ENCODE measurements around the gene SLC38A11.
A peak's percentile ranks its signal among the peaks of the same experiment; 100 is the strongest.
"Not testable (repeated sequence)": the region's sequence is repeated elsewhere in the genome, so short reads cannot be mapped to it uniquely, and the experiment has no call there.

Gene SLC38A11, protein sequence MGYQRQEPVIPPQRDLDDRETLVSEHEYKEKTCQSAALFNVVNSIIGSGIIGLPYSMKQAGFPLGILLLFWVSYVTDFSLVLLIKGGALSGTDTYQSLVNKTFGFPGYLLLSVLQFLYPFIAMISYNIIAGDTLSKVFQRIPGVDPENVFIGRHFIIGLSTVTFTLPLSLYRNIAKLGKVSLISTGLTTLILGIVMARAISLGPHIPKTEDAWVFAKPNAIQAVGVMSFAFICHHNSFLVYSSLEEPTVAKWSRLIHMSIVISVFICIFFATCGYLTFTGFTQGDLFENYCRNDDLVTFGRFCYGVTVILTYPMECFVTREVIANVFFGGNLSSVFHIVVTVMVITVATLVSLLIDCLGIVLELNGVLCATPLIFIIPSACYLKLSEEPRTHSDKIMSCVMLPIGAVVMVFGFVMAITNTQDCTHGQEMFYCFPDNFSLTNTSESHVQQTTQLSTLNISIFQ
- total RNA-seq = 0 reads per million in 2 experiments

DNA sequence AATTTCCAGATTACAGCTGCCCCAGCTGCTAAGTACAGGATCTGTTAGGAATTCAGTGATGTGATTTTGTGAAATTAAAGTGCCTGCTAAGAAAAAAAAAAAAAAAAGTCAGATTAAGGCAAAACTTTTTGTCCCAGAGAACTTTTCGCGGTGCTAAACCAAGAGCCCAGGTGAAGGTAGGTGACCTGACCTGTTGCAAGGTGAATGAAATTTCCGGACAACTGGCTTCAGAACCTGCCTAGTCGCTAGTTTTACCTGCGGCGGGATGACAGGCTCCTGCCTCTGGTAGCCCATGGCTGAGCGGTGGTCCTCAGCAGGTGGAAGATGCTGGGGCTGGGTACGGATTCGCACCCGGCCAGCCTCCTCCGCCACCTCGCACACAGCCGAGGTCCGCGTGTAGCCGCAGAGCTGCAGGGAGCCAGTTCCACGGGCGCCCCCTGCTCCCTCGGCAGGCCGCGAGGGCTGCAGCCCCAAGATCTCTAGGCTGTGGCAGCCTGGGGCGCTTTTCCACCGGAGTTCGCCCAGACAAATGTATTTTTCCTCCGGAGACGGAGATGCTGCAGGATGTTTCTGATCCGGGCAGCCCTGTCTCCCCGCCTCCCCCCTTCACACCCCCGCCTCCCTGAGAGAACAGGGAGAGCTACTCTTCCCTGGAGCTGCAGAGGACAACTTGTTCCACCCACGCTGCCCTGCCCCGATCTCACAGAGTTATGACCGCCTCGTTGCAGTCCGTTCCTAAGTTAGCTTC lies at the start of gene SLC38A11:
TSS of gene SLC38A11 (minus strand) at position 572 of the 748 bp plus-strand sequence. CDS start at position 294, 278 bp downstream.
- DNase-seq (ENCODE audit: low read depth) = no peak

DNA sequence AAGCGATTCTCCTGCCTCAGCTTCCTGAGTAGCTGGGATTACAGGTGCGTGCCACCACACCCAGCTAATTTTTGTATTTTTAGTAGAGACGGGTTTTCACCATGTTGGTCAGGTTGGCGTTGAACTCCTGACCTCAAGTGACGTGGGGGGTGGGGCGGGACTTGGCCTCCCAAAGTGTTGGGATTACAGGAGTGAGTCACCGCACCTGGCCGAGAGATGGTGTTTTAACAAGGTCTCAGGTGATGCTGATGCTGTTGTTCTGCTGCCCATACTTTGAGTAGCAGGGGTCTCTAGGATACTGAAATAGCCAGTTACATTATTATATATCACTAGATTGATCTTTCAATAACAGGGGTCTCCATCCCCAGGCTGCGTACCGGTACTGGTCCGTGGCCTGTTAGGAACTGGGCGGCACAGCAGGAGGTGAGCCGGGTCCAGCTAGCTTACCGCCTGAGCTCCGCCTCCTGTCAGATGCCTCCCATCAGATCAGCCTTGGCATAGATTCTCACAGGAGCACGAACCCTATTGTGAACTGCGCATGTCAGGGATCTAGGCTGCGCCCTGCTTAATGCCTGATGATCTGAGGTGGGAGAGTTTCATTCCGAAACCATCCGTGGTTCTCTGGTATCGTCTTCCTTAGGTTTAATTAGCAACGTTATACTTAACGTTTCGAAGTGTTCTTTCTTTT lies 48.3 kb upstream of the SLC38A11 start:
- DNase-seq (ENCODE audit: low read depth) = no peak

DNA sequence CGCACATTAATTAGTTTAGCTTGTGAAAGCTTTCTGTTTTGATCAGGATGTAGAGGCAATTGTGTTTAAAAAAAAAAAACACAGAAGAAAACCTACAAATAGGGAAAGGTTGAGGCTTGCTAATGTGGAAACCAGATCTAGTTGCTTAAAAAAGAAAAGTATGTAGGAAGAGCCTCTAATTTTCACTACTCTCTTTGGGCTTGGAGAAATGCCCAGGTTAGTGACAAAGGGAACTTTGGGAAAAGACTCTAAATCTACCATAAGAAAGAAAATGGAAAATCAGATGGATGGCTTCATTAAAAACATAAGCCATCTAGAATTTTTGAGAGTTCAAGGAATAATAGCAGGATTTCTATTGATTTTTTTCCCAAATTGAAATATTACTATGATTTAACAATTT lies 47.3 kb upstream of the SLC38A11 start:
- DNase-seq (ENCODE audit: low read depth) = no peak

DNA sequence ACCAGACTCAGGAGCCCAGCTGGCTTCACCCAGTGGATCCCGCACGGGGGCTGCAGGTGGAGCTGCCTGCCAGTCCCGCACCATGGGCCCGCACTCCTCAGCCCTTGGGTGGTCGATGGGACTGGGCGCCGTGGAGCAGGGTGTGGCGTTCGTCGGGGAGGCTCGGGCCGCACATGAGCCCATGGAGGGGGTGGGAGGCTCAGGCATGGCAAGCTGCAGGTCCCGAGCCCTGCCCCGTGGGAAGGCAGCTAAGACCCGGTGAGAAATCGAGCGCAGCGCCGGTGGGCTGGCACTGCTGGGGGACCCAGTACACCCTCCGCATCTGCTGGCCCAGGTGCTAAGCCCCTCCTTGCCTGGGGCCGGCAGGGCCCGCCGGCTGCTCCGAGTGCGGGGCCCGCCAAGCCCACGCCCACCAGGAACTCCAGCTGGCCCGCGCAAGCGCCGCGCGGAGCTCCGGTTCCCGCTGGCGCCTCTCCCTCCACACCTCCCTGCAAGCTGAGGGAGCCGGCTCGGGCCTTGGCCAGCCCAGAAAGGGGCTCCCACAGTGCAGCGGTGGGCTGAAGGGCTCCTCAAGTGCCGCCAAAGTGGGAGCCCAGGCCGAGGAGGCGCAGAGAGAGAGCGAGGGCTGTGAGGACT lies 39.5 kb upstream of the SLC38A11 start:
- DNase-seq (ENCODE audit: low read depth) = not testable (repeated sequence)

DNA sequence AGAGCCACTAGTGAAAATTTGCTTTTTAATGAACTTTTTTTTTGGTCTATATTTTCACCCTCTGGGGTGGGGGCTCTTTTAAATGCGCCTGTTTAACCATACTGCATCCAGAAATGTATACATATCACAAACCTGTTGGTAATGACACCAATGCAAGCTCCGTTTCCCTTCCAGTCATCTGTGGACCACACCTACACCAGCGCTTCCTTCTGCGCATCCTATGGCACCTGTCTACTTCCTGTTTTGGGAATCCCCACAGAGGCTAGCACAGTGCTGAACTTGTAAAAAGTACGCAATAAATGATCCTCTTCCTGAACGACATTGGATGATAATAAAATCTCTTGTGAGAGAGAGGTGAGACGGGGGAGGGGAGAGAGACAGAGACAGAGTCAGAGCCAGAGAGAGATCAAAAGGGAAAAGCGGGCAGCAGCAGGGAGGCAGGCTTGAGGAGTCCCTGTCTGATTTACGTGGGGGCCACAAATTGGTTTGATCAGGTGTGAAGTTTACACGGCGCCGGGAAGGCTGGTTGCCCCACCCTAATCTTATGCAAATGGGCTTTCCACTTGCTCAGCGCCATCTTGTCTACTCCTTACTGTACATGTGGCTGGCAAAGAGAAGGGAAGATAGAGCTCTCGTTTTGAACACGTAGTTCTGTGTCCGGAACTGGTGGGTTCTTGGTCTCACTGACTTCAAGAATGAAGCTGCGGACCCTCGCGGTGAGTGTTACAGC lies 38.1 kb upstream of the SLC38A11 start:
- no peak for DNase-seq (ENCODE audit: low read depth)

DNA sequence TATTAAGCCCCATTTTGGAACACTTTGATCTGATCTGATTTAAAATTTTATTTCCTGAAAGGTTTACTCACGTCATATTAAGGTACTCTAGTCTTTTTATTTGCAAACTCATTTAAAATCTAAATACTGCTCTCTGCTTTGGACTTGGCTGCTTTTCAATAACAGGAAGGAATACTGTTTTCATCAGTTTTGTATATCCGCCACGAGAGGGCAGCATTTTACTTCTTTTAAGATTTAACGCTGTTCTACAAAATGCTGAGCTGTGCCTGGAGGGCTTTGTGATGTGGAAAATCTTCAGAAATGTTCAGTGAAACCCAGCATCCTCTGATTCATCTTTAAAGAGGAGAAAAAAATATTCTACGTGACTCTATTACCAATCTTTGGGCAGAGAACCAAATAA lies 37.5 kb upstream of the SLC38A11 start:
- peak; percentile 13 for DNase-seq (ENCODE audit: low read depth)

DNA sequence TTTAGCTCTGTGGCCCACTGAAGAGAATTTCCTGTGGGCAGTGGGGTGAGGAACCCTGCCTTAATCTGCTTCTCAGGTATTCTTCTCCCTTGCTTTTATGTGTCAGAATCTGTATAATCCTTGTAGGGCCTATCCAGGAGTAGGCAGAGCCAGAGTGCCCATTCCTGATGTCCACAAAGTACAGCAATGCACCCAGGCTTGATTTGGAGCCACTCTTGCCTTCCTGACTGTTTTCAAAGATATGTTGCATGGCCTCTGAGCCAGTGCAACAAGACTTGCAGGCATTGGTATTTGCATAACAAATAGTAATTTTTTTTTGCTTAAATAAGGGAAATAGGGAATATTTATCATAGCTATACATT lies 36.7 kb upstream of the SLC38A11 start:
- DNase-seq (ENCODE audit: low read depth) = not testable (repeated sequence)

DNA sequence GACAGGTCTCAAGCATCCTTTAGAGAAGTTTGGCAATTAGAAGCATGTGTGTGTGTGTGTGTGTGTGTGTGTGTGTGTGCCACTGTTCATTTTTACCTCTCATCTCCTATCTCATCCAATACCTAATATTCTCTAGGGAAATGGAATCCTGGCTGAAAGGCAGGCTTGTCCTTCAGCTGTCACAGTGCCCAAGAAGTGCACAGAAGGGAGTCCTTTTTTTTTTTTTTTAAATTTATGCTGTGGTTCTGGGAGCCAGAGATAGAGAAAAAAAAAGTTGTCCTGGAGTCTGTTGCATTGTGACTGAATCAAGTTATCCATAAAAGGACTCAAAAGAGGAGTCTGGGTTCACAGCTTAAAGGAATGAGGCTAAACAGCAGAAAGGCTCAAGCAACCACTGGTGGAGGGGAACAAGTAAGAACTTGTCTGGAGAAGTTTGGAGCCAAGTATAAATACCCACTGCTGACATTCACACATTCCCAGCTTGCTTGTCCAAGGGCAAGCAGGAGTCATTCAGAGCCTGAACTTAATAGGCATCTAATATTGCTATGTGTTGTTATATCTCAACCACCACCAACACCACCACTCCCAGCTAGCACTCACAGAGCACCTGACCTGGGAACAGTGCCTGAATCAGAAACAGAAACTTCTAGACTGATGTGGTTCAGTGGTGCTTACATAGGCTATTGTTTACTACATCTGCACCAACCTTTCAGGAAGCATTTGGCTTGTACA lies 36.2 kb upstream of the SLC38A11 start:
- not testable (repeated sequence) for DNase-seq (ENCODE audit: low read depth)

DNA sequence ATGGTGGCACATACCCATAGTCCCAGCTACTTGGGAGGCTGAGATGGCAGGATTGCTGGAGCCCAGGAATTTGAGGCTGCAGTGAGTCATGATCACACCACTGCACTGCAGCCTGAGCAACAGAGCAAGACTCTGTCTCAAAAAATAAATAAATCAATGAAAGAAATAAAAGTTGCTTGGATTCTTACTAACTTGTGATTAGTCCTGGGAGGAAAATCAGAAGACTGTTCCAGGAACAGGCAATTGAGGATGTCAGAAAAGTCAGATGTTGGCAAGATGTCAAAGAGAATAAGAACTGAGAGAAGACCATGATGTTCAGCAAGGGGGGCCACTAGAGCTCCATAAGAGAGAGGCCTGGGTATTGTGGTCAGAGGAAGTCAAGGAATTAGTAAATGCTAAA lies 35.6 kb upstream of the SLC38A11 start:
- not testable (repeated sequence) for DNase-seq (ENCODE audit: low read depth)

DNA sequence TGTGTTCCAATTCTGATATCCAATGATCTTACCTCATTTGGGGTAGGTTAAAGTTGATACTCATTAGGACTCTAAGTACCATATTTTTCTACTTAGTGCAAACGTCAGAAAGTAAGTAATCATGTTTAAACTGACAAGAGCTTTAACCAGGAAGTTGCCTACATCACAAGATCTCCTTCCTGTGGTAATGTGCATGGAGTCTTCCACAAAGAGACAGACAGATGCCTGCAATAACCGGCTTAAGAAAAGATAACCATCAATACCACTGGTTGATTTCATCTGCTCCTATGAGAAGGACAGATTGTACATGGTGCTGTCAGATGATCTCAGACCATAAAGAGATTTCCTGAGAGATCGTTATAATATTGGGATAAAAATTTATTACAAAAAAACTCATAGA lies 33.5 kb upstream of the SLC38A11 start:
- not testable (repeated sequence) for DNase-seq (ENCODE audit: low read depth)

DNA sequence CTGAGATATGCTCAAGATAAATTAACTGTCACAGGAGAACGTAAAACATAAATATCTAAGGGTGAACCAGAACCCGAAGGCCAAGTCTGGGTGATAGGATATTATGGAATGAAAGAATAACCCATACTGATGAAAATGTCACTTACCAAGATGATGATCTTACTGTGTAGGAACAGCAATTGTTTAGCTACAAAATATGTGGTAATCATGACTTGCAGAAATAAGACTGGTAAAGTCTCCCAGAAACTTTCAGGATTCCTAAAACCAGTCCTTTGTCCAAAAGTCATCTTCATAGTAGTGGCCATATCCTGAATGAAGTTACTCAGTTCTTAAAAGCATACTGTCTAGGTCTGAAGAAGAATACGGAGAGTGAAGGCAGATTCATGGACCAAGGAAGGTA lies 30.7 kb upstream of the SLC38A11 start:
- not testable (repeated sequence) for DNase-seq (ENCODE audit: low read depth)

DNA sequence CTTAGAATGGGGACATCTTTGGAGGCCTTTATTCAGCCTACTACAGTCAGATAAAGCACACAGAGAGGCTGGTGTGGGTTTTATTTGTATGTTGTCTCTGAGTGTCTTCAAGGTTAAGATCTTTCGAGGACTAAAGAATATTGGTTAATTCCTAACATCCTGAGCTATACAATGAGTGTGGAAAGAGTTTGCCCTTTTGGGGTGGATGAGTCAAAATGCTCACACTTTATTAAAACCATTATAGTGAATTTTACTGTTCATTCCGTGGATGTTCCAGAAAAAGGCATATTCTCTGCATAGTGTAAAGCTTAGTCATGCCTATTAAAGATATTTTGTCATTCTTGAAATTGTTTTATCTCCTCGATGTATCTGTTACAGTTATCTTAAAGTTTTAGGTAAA lies 29.1 kb upstream of the SLC38A11 start:
- DNase-seq (ENCODE audit: low read depth) = no peak

DNA sequence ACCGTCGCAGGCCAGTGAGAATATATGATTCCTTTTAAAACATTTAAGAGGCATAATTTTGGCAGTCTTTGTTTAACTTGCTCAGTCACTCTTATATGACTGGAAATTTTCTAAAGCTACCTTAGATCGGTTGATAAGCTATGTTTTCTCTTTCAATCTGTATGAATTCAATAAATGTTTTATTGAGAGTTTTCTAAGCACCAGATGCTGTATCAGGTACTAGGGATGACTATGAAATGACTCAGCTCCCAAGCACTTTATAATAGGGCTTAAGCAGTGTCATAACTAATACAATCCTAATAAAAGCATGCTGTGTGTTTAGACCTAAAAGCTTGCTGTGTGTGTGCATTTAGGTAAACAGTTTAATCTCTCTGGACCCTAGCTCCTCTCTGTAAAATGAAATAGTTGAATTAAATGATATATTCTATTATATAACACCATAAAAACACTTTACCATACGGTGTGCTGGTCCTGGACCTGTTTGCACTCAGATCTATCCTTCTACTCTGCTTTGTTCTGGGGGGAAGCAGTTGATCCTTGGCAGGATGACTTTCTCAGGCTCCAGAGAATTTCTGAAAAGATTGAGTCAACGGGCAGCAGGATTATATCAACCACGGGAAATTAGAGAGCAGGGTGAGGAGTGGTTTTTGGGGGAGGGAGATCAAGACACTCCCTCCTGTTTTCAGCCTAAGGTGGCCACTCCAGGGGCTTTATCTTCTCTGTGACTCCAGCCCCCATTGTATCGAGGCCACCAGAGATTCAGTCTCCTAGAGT lies 26.1 kb upstream of the SLC38A11 start:
- DNase-seq (ENCODE audit: low read depth) = no peak

DNA sequence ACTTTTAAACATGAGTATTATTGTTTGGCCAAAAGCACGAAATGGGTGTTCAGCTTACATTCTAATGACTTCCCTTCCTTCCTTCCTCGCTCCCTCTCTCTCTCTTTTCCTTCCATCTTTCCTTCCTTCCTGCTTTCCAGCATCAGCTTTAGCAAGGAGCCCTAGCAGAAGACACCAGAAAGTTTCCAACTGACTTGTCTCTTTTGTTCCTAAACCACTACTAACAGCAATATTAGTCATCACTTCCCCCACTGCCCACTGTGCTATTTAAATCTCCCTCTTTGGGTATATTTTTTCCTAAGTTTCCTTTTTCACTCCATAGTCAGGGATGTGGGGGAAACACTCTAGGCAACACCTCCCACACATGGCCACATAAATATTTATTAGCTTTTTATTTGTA lies 25.4 kb upstream of the SLC38A11 start:
- DNase-seq (ENCODE audit: low read depth) = not testable (repeated sequence)

DNA sequence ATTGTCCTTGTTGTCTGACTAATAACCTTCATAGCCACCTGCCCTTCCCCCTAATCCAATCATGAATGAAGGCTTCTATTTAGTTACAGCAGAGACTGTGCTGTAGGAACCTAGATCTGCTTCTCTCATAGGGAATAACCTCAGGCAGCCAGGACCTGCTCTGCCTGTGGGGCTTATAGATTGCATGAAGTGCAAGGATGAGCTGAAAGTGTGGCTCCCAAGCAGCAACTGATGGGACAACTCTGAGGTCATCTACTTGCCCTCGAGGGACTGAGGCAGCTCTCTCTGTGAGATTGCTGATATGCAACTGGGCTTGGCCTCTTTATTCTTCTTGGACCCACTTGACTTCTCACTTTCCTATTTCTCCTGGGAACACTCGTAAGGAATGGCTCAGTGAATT lies 23.8 kb upstream of the SLC38A11 start:
- no peak for DNase-seq (ENCODE audit: low read depth)

DNA sequence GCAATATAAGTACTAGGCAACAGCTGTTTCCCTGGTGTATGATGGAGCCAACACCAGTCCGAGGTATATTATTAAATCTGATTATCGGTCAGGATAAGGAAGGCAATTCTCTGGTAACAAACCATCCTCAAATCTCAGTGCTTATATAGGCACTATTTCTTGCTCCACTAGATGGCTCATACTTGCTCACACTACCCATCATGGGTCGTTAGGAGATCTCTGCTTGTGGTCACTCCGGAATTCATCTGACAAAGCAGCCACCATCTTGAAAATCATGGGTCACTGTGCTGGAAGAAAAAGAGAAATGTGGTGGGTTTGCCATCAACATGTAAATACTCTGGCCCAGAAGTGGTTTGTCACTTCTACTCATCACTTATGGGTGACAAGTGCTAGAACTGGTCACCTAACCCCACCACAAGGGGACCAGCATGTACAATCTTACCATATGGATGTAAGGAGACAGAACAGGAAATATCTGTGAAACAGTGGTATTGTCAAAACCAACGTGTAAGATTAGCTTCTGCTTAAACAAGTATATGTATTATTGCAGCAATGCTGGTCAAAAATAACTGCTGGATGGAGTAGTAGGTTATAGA lies 21.6 kb upstream of the SLC38A11 start:
- DNase-seq (ENCODE audit: low read depth) = not testable (repeated sequence)

DNA sequence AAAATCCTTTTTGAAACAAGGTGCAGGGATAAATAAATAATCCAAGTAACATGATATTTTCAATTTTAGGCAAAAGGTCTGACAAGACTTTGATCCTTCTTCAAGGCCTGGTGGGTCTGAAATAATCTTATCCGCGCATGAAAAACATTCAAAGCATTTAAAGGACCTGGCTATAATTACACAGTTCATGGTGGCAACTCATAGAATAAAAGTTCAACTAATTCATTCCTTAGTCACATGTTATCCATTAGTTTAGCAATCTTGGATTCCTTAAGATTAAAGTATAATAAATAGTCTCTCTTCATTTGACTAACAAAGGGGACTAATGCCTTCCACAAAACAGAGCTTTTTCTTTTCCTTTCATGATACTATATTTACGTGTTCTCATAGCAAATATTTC lies 21.0 kb upstream of the SLC38A11 start:
- DNase-seq (ENCODE audit: low read depth) = no peak

DNA sequence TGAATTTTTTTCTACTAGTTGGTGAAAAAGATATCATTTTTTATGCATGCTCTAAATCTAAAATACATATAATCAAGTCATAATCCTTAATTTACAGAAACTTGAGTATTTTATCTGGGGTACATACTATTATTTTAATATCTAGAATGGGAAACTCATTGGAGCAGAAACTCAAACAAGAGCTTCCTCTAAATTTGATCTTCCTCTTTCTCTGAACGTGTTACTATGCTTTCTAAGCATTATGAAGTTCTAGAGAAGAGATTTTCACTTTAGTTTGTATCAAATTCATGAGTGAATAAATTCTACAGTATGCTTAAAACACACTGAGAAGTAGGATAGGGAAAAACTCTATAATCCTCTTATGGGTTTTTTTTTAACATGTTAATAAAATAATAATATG lies 20.6 kb upstream of the SLC38A11 start:
- DNase-seq (ENCODE audit: low read depth) = no peak

DNA sequence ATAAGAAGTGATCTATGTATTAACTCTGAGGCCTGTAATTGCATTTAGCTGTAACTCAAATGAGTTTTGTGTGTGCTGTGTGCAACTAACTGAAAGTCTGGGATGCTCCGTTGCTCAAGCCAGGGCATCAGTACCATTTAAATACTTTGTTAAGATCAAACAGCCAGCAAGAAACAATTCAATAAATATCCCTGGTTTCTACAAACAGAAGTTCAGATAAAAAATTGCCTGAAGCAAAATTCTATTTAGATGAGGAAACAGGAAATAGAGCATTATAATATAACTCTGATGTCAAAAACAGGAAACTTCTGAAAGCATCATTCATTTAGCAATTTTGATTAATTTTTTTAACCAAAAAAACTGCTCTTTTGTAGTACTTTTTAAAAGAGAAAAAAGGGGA lies 18.9 kb upstream of the SLC38A11 start:
- no peak for DNase-seq (ENCODE audit: low read depth)

All from T follicular helper cell (primary cell).